A204.1 (cell line): ENCODE measurements around the gene EYA3.

ENCODE experiments used
- FAIRE-seq: peaks from 2 replicates; lab custom pipeline; 2012; peaks lifted over from hg19 to GRCh38; lab: Jason Lieb, UNC

Gene EYA3

GRCh38 chr1:28112388-28113241, 24.2 kb upstream of the EYA3 start:
- no peak for FAIRE-seq

GRCh38 chr1:28111157-28111556, 22.7 kb upstream of the EYA3 start:
- no peak for FAIRE-seq

GRCh38 chr1:28110555-28110954, 22.1 kb upstream of the EYA3 start:
- no peak for FAIRE-seq

- no peak for FAIRE-seq
Measured at GRCh38 chr1:28109639-28110038, 21.2 kb upstream of the EYA3 start.

GRCh38 chr1:28108001-28108400, 19.6 kb upstream of the EYA3 start:
- FAIRE-seq: no peak

GRCh38 chr1:28104866-28105467, 16.6 kb upstream of the EYA3 start:
- no peak for FAIRE-seq

- FAIRE-seq: no peak
Measured at GRCh38 chr1:28102189-28102588, 13.8 kb upstream of the EYA3 start.

GRCh38 chr1:28099050-28099769, 10.8 kb upstream of the EYA3 start:
- FAIRE-seq: no peak

- no peak for FAIRE-seq
Measured at GRCh38 chr1:28097100-28097472, 8.7 kb upstream of the EYA3 start.

- no peak for FAIRE-seq
Measured at GRCh38 chr1:28096210-28097099, 8.0 kb upstream of the EYA3 start.

- FAIRE-seq: peak; percentile 74
Measured at GRCh38 chr1:28091043-28091781, 2.8 kb upstream of the EYA3 start.

- no peak for FAIRE-seq
Measured at GRCh38 chr1:28087614-28088167, 719 bp downstream of the EYA3 start.

GRCh38 chr1:28086651-28087050, 1.8 kb downstream of the EYA3 start:
- no peak for FAIRE-seq

GRCh38 chr1:28085129-28085528, 3.3 kb downstream of the EYA3 start:
- FAIRE-seq: no peak

- no peak for FAIRE-seq
Measured at GRCh38 chr1:28083876-28084275, 4.5 kb downstream of the EYA3 start.

GRCh38 chr1:28078680-28079626, 9.5 kb downstream of the EYA3 start:
- FAIRE-seq: no peak

- FAIRE-seq: no peak
Measured at GRCh38 chr1:28078262-28078661, 10.1 kb downstream of the EYA3 start.

- no peak for FAIRE-seq
Measured at GRCh38 chr1:28074892-28075511, 13.4 kb downstream of the EYA3 start.

GRCh38 chr1:28073867-28074266, 14.5 kb downstream of the EYA3 start:
- FAIRE-seq: no peak

GRCh38 chr1:28071813-28072212, 16.6 kb downstream of the EYA3 start:
- FAIRE-seq: no peak
